Thyroid gland (tissue), 4 donors: ENCODE data around the gene ULBP2.

Experiments
- POLR2A ChIP-seq, 2 donors: fragments of 450-650 bp; IDR thresholded peaks; one replicate each; pipeline ENCODE4 v1.6.1; 2017; ENCODE audit warnings: antibody characterized with exemption in 2 of 2, mild to moderate bottlenecking in 2 of 2, moderate library complexity in 1 of 2
- TF ChIP-seq, protein P1 (sequence below), 6 experiments: fragments of 200-600 bp in 3 of 6; fragments of 450-650 bp in 3 of 6; sonication (generic) in 3 of 6; IDR thresholded peaks; one replicate each; pipeline ENCODE4 v1.5.1; 2016 to 2019; ENCODE audit warnings: antibody characterized with exemption in 6 of 6, mild to moderate bottlenecking in 2 of 6, inconsistent platforms in 1 of 6, moderate library complexity in 1 of 6

DNA sequence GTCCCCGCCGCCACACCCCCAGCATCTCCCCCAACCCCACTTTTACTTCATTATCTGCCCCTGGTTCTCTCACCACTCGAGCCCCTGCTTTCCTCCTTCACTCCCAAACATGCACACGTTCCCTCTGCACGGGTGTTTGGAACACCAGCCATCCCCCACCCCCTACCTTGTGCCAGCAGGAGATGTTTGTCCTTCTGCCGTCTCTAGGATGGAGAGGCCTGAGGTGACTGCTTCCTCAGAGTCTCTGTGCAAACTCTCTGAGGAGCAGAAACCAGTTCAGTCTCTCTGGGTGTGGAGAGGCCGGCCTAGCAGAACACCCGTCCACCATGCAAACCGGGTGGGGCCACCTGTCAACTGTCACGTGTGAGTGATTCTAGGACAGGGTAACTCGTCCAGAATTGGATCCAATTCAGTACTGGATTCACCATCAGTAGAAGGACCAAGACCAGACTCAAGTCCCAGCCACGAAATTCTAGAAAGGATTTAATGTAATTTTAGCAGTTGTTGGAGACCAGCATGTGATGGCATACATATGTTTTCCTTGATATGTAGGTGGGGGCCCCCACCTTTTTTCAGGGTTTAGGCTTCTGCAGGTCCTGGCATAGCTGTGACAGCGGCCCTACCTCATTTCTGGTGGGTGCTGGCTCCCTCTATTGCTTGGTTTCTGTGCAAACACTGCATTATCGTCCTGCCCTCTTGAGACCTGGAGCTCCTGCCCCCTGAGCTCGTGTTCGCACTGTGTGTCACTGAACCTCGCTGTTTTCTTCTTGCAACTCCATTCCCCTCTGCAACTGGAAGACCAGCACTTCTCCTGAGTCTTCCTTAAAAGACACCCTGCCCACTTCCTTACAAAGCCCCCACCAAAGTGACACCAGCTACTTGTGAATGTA lies 43.7 kb upstream of the ULBP2 start, which contains the start of gene RAET1E:
- TF ChIP-seq, protein P1, sequence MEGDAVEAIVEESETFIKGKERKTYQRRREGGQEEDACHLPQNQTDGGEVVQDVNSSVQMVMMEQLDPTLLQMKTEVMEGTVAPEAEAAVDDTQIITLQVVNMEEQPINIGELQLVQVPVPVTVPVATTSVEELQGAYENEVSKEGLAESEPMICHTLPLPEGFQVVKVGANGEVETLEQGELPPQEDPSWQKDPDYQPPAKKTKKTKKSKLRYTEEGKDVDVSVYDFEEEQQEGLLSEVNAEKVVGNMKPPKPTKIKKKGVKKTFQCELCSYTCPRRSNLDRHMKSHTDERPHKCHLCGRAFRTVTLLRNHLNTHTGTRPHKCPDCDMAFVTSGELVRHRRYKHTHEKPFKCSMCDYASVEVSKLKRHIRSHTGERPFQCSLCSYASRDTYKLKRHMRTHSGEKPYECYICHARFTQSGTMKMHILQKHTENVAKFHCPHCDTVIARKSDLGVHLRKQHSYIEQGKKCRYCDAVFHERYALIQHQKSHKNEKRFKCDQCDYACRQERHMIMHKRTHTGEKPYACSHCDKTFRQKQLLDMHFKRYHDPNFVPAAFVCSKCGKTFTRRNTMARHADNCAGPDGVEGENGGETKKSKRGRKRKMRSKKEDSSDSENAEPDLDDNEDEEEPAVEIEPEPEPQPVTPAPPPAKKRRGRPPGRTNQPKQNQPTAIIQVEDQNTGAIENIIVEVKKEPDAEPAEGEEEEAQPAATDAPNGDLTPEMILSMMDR (IDR thresholded peaks at IDR 0.05) = no peak
- no peak for TF ChIP-seq POLR2A (IDR thresholded peaks at IDR 0.05)
